AG09319 (cell line): ENCODE results near the gene EXOSC9.

ENCODE experiments used
- DNase-seq: peaks from one replicate; pipeline ENCODE4 v3.0.0-alpha.2; 2010; ENCODE audit warnings: low read depth; ENCODE audit errors: extremely low read depth
- CTCF ChIP-seq: IDR thresholded peaks from 2 replicates; pipeline ENCODE4 v1.5.1; 2011; ENCODE audit warnings: low read depth, mild to moderate bottlenecking, inconsistent platforms, low read length, moderate library complexity

EXOSC9 gene

GRCh38 chr4:121824171-121824527 is 23.0 kb downstream of the EXOSC9 start:
- TF ChIP-seq CTCF, result no peak

GRCh38 chr4:121824950-121825349 is 23.8 kb downstream of the EXOSC9 start:
- DNase-seq, result no peak
- TF ChIP-seq CTCF, result no peak

More at GRCh38 chr4:121824171-121824527, 23.0 kb downstream of the EXOSC9 start:
- no peak for DNase-seq

- no peak for TF ChIP-seq CTCF
- no peak for DNase-seq
Measured at GRCh38 chr4:121827853-121828252, 26.7 kb downstream of the EXOSC9 start.

GRCh38 chr4:121829511-121829910 is 28.4 kb downstream of the EXOSC9 start:
- no peak for TF ChIP-seq CTCF
- DNase-seq, result no peak

- TF ChIP-seq CTCF, result no peak
- DNase-seq, result no peak
Measured at GRCh38 chr4:121838136-121838535, 37.0 kb downstream of the EXOSC9 start.

- TF ChIP-seq CTCF, result no peak
- no peak for DNase-seq
Measured at GRCh38 chr4:121842862-121843261, 41.7 kb downstream of the EXOSC9 start.

GRCh38 chr4:121846662-121847061 is 45.5 kb downstream of the EXOSC9 start:
- DNase-seq, result no peak
- TF ChIP-seq CTCF, result no peak
